Uterus (tissue), 4 donors: Measurements from ENCODE around the gene BOLA1. TPM values are rescaled to one million over a fixed set of nuclear protein-coding genes. Genes with fewer than 3 reads are reported as not detected.

ENCODE experiments used
- DNase-seq, 2 donors: peaks; one replicate each; pipeline ENCODE4 v3.0.0-alpha.2; 2019 to 2020
- H3K27ac ChIP-seq, 2 donors: fragments of 200-600 bp; sonication (generic); 1 replicate in 1 of 2; 2 replicates in 1 of 2; pipeline ENCODE4 v1.5.1; 2016 to 2018
- H3K27me3 ChIP-seq, 2 donors: fragments of 200-600 bp; sonication (generic); one replicate each; pipeline ENCODE4 v1.5.1; 2018 to 2019; ENCODE audit warnings: control low read depth in 1 of 2
- H3K36me3 ChIP-seq, 2 donors: fragments of 200-600 bp; sonication (generic); one replicate each; pipeline ENCODE4 v1.5.1; 2019; ENCODE audit warnings: control low read depth in 1 of 2
- H3K4me1 ChIP-seq, 2 donors: fragments of 200-600 bp; sonication (generic); one replicate each; pipeline ENCODE4 v1.5.1; 2018 to 2019; ENCODE audit warnings: control low read depth in 1 of 2
- H3K4me3 ChIP-seq, 2 donors: fragments of 200-600 bp; sonication (generic); 1 replicate in 1 of 2; 2 replicates in 1 of 2; pipeline ENCODE4 v1.5.1; 2018 to 2019; ENCODE audit warnings: mild to moderate bottlenecking in 1 of 2
- H3K9me3 ChIP-seq, 2 donors: fragments of 200-600 bp; sonication (generic); one replicate each; pipeline ENCODE4 v1.5.1; 2019; ENCODE audit warnings: control low read depth in 1 of 2
- CTCF ChIP-seq, 4 experiments: fragments of 200-600 bp in 2 of 4; fragments of 450-650 bp in 2 of 4; sonication (generic) in 2 of 4; IDR thresholded peaks; one replicate each; pipeline ENCODE4 v1.5.1; 2016 to 2019; ENCODE audit warnings: antibody characterized with exemption in 4 of 4, mild to moderate bottlenecking in 2 of 4, moderate library complexity in 1 of 4
- POLR2A ChIP-seq, 2 donors: fragments of 450-650 bp; IDR thresholded peaks; one replicate each; pipeline ENCODE4 v1.6.1; 2016; ENCODE audit warnings: antibody characterized with exemption in 2 of 2, mild to moderate bottlenecking in 1 of 2, moderate library complexity in 1 of 2
- intact Hi-C: fragments of 100-400 bp; cut with DNase I; formaldehyde crosslinking; loops from one replicate; pipeline ENCODE4 v1.15.1; 2023; ENCODE audit warnings: low total_unique reads
- total RNA-seq, 4 donors: library from RNA; depleted of rRNA in 3 of 4; stranded (reverse); fragments of >200 nt in 3 of 4; gene quantifications; one replicate each; pipeline versions ENCODE4 v1.1.0 to v1.2.4, GENCODE V29; 2014 to 2023
- donor health status: DM: yes; HTN: yes; CAD: no.

The BOLA1 gene
- total RNA-seq, 4 donors from 2014 or later = 2.1 to 51.2 (median 15.3) TPM

- TF ChIP-seq CTCF (IDR thresholded peaks at IDR 0.05) = no peak
- TF ChIP-seq POLR2A (IDR thresholded peaks at IDR 0.05) = no peak
- intact Hi-C loops = no loop called here
- no peak overlapping the region for H3K27ac ChIP-seq
- DNase-seq = no peak
- H3K4me1 ChIP-seq = no peaks in the 10 kb centered on the region
- no peak overlapping the region for H3K4me3 ChIP-seq
- H3K36me3 ChIP-seq = no peaks in the 10 kb centered on the region
- no peaks in the 10 kb centered on the region for H3K9me3 ChIP-seq
- no peaks in the 10 kb centered on the region for H3K27me3 ChIP-seq
Measured at GRCh38 chr1:149903836-149904491, 4.6 kb downstream of the BOLA1 start.

GRCh38 chr1:149906570-149907075, 7.3 kb downstream of the BOLA1 start:
- no peak for DNase-seq
- intact Hi-C loops = no loop called here
- no peaks in the 10 kb centered on the region for H3K36me3 ChIP-seq
- H3K9me3 ChIP-seq = no peaks in the 10 kb centered on the region
- no peak overlapping the region for H3K4me3 ChIP-seq
- no peaks in the 10 kb centered on the region for H3K4me1 ChIP-seq
- H3K27me3 ChIP-seq = no peaks in the 10 kb centered on the region
- TF ChIP-seq POLR2A (IDR thresholded peaks at IDR 0.05) (no peak), CTCF (IDR thresholded peaks at IDR 0.05) (no peak)
- H3K27ac ChIP-seq = no peak overlapping the region

GRCh38 chr1:149914545-149914944, 15.2 kb downstream of the BOLA1 start:
- no peaks in the 10 kb centered on the region for H3K4me1 ChIP-seq
- TF ChIP-seq POLR2A (IDR thresholded peaks at IDR 0.05) = no peak
- TF ChIP-seq CTCF (IDR thresholded peaks at IDR 0.05) = no peak
- intact Hi-C loops = no loop called here

GRCh38 chr1:149915429-149916192, 16.2 kb downstream of the BOLA1 start:
- Histone ChIP-seq H3K4me3 (no peak overlapping the region), H3K36me3 (no peaks in the 10 kb centered on the region), H3K27me3 (no peaks in the 10 kb centered on the region), H3K9me3 (no peaks in the 10 kb centered on the region), H3K27ac (peak overlapping the region; percentile 58 to 67), H3K4me1 (no peaks in the 10 kb centered on the region)
- DNase-seq = no peak
- TF ChIP-seq CTCF (IDR thresholded peaks at IDR 0.05) = no peak
- TF ChIP-seq POLR2A (IDR thresholded peaks at IDR 0.05) = no peak
- intact Hi-C loops = no loop called here

More at GRCh38 chr1:149914545-149914944, 15.2 kb downstream of the BOLA1 start:
- Histone ChIP-seq H3K27me3 (no peaks in the 10 kb centered on the region), H3K27ac (no peak overlapping the region), H3K36me3 (no peaks in the 10 kb centered on the region), H3K9me3 (no peaks in the 10 kb centered on the region), H3K4me3 (no peak overlapping the region)
- DNase-seq = no peak
